Limb (tissue), 2 donors: ENCODE measurements around the gene BNC2.

Experiments
- DNase-seq, 2 donors: peaks; one replicate each; pipeline ENCODE4 v3.0.0-alpha.2; 2016; ENCODE audit errors: extremely low spot score in 2 of 2

BNC2 gene

DNA sequence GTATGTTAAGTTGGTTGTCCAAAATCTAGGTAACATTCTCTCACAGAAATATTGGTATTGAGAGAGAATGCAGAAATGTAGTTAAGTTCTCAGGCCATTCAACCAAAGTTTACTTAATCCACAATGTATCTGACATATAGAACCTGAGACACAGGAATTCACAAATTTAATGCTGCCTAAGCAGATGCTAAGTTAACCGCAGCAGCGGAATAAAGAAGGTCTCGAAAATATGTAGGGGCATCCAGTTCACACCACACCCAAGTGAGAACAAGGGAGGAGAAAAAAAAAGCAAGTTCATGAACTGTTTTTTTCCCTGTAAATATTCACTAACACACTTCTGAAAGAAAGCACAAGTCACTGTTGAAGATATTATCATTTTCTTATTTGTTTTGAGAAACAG lies 194.0 kb downstream of the BNC2 start:
- no peak for DNase-seq

DNA sequence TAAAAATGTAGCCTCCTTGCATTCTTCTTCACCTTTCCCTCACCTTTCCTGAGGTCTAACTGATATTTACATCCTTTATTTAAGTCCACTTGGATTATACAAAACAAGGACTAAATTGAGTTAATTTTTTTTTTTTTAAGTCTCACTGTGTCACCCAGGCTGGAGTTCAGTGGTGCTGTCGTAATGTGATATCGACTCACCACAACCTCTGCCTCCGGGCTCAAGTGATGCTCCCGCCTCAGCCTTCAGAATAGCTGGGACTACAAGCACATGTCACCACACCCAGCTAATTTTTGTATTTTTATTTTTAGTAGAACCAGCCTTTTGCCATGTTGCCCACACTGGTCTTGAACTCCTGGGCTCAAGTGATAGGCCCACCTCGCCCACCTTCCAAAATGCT lies 195.3 kb downstream of the BNC2 start:
- DNase-seq, result no peak

DNA sequence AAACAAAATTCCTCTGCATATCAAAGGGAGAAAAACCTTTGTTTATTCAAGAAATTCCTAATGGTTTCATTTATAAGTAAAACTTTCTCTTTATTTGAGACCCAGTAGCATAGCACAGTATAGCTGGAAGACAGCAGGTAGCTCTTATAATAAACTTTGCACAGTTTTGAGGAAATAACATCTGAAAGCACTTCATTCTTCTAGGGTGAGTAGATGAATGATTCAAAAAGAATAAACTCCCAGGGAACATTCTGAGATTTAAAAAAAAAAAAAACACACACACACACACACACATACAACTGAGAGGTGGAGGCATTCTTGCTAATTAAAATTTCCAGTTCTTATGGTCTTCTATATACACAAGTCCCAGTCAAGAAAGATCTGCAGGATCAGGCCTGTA lies 197.3 kb downstream of the BNC2 start:
- DNase-seq, result no peak

DNA sequence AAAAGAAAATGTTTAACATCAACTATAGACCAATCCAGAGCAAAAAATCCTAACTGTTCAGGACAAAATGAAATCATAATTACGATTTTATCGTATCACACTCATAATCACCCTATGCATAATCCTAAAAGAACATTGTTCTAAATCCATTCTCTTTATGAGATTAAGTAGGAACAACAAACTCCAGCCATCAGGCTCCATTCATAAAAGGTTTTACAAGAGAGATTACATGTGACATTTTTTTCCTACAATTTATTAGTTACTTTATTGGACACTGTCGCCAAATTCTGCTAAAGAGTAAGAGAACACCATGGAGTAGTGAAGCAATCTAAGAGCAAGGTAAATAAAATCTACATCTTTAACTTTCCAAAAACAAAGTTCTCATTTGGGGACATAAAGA lies 198.0 kb downstream of the BNC2 start:
- DNase-seq, result no peak

DNA sequence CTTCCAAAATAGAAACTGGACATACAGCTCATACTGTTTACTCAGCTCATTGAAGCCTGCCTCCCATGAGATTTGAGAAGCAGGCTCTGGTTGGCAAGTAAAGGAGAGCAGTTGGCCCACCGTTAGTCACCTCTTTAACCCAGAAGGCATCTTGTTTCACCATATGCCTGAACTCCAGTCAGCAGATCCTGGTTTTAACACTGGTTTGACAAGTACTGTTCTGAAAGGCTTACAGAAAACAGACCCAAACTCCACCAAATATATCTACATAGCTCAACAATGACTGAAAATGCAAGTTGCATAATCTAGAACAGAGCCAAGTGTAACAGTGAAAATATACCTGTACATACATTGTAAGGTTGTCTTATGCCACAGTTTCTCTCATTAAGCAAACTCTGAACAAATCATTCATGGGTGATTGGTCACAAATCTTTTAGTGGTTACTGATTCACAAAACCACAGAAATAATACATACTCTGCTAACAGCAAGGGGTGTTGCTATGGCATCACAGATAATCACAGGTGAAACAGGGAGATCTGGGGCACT lies 198.8 kb downstream of the BNC2 start:
- DNase-seq, result no peak

DNA sequence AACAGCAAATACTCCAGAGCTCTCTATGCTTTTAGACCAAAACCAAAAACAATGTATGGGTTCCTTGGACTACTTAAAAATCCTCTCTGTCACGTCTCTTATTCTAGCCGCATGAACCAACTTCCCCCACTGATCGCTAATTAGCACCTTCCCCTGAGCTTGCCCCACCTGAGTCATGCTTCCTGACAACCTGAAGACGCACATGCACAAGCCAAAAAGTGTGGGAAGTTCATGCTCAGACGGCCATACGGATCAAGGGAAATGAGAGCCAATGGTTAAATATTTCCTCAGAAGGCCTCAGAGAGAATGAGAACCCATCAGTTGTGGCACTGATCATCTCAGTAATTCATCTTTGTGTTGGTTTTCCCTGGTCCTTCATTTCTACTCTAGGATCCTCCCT lies 199.7 kb downstream of the BNC2 start:
- no peak for DNase-seq

DNA sequence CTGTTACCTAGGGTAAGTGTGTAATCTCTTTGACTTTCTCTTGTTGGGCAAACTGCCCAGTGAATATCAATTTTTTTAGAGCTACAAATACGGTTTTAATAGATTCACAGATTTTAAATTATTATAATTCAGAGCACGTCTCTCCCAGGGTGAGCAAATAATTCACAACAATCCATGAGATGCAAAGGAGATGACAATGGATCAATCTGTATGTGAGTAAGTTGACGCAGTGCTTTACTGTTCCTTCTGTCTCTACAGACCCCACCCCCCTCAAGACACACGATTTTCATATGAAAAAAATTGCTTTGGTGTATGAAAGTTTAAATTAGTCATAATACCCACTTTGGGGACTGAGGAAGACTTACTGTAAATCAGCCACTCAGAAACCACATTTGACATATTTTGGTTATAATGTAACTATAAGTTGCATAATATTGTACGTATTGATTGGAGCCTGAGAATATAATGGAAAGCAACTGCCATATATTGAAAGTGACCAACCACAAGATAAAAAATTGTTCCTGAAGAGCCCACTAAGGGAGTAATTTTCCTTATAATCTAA lies 201.7 kb downstream of the BNC2 start:
- DNase-seq, result no peak

DNA sequence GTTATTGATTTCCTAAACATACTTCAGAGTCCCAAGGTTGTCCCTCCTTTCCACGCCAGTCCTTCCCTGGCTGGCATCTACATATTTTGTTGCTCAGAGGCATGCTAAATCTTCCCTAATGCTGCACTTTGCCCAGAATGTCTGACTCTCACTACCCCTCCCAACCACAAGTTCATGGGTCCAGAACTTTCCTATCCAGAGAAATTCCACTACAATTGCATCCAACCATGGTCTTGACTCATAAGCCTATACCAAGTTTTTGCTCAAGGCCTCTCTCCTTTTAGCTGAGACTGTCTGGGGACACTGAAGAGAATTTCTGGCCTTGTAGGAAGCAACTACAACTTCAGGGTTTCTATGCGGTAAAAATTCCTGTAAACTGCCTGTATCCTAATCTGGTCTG lies 206.3 kb downstream of the BNC2 start:
- no peak for DNase-seq

DNA sequence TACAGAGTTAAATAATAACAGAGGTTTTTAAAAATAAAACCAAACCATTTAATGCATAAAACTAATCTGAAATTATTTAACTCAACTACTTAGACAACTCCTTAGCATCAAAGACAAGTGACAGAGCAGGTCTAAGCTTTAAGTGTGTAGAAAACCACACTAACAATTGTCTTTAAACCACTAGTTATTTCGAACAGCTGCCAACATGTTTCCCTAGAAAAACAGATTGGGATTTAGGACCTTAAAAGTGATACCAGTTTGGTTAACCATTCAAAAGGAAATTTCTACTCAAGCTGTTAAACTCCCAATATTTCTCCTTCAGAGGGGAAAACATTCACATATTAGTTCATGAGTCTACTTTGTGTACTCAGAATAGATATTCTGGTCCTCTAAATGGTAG lies 208.7 kb downstream of the BNC2 start:
- DNase-seq, result no peak

DNA sequence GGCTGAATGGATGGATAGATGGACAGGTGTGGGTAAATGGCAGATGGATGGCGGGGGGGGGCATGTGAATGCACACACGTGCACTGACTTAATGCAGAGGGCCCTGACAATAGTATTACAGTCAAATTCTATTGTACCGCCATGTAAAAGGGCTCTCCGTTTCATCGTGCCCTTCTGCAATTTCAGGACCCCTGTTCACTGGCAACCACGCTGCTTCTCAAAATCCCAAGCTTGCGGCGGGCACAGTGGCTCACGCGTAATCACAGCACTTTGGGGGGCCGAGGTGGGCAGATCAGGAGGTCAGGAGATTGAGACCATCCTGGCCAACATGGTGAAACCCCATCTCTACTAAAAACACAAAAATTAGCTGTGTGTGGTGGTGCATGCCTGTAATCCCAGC lies 211.4 kb downstream of the BNC2 start:
- no peak for DNase-seq

DNA sequence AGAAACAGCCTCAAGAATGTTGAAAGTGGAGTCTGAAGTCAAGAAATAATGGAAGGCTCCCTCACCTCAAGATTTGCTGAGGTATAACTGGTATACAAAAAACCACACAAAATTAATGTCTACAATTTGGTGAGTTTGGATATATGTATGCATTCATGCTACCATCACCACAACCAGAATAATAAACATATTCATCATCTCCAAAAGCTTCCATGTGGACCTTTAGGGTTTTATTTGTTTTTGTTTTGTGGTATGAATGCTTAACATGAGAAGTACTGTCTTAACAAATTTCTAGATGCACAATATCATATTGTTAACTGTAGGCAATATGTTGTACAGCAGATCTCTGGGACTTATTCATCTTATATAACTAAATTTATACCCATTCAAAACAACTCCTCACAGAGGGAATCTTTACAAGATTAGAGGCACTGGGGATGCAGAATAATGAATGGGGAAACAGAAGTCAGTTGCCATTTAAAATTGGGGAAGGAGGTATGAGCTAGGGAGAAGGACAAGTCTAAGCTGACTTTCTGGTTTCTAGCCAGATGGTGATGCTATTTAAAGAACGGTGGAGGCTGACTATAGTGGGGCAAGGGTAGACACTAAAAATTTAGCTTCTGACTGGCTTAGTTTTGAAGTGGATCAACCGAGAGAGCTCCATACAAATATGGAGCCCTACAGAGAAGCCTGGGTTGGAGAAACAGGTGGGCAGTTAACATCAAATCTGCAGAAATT lies 213.9 kb downstream of the BNC2 start:
- DNase-seq, result no peak

DNA sequence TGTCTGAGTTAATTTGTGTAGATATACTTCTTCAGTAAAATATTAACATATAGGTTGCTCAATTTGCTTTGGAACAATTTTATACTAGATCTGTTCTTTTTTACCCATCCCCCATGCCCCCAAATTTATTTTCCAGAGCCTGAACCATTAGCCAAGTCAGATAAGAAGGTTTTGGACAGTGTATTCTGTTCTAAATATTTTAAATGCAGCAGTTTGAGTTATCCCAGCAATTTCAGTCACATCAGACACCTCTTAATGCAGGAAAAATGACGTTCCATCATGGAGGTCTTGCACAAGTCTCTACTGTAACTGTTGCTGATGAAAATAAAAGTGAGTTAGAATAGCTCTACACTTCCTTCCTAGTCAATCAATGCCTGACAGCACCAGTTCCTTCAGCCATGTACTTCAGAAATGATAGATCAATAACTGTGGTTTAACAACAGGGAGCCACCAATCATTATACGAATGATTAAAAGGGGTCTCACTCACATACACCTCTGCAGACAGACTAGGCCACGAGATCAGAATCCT lies 215.8 kb downstream of the BNC2 start:
- DNase-seq, result no peak

DNA sequence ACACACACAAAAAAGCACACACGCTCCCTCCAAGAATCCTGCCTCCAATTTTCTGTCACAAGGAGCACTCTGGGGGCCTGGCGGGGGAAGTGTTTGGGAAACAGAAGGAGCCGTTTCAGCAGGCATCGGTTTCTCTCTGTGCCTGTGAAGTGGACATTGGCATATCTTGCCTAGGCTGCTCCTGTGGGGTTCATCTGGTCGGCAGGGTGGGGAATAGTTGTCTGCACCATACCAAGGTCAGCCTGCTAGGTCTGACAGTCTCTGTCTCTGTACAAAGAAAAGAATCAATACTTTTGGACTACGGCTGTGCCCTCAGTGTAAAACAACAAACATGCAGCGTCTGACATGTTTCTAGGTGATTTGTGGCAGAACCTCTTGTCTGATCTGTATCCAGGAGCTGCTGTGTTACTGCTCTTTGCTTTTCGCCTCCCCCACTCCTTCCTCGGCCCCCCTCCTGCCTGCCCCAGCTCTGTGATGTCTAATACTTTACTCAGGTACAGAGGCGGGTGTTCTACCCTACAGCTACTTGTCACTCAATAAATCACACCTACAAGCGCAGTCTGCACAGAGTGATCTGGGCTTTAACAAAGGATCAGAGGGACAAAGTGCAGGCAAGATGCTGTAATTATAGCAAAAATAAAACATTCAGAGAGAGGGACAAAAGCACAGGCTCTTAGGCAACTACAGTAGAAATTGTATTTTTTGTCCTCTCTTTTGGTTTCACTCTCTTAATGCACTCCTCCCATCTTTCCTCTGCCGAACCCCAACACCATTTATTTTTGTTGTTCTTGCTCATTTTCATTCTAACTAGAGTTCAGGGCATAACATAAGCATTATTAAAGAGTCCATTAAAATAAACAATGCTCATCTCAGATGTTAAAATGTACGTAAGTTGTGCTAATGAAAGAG lies 216.7 kb downstream of the BNC2 start:
- DNase-seq, result peak in 1 of 2 donors; percentile 47

DNA sequence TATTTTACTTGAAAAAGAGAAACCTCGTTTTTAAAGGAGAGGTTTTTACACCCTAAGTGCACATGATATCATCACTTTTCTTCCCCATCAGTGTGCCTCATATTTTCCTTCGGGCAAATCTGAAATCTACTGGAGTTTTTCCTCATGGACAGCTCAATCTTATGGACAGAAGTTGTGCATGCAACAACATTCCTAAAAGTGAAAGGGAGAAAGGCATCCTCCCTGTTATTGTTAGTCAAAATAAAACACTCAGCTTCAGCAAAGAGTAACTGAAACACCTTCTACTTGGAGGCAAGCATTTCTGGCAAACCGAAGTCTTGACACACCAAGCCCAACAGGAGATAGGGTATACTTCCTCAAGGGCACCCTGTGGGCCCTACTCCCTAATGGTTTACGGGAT lies 217.9 kb downstream of the BNC2 start:
- DNase-seq, result no peak

DNA sequence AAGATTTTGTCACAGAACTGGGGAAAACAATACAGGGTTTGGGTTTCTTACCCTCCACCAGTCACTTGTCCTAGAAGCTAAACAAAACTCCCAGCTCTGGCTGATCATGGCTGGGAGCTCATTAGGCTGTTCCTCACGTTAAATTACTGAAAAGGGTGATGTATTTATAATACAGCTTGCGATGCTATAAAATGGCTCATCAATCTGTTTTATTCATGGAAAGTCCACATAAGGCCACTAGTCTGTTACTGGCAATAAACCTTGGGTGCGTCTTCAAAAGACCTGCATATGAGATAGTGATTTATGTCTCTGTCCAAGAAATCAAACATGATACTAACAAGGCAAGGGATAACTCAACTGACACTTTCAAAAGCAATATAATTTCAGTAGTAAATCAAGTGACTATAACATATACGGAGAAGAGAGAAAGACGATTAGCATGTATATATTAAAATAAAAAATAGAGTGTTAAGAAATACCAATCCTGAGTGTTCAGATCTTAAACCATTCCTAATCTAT lies 219.0 kb downstream of the BNC2 start:
- DNase-seq, result no peak

DNA sequence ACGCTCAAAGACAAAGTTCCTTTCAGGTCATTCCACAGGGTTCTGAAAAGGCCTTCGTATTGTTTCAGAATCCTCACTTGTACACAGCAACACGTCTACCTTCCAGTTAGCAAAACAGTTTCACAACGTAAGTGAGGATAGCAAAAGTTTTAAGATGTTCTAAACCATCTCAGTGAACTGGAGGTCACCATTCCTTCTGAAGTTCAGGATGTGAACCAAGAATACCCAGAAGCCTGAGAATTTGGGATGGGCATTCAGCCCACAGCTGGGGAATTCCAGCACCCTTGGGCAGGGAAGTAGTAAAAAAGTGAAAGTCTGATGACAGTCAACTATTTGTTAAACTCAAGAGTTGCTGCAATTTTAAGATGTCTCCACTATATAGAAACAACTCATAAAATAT lies 224.5 kb downstream of the BNC2 start:
- DNase-seq, result no peak

DNA sequence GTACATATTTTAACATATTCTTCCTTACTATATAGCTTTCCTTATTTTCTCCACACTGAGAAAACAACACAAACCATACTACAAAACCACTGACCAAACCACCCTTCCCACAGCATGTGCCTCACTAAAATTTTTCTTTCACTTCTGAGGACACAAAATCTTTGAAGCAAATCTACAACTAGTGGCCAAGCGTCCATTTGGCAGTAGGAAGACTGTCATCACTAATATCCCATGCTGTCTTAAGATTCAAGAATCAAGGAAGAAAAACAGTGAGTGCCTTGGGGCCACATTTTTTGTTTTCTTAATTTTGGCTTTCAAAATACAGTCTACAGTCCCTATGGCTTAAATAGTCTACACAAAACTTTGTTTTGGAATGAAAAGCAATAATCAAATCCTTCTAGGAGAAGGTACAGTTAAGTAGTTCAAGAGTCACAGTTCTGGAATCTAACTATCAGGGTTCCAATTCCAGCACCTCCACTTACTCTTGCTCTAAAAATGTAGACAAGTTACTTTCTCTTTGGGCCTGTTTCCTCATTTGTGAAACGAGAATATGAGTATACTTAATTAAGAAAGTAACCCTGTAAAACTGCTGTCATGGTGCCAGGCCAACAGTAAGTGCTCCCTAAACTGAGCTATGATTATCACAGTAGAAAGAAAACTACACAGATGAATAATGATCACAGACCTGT lies 227.9 kb downstream of the BNC2 start:
- DNase-seq, result no peak

DNA sequence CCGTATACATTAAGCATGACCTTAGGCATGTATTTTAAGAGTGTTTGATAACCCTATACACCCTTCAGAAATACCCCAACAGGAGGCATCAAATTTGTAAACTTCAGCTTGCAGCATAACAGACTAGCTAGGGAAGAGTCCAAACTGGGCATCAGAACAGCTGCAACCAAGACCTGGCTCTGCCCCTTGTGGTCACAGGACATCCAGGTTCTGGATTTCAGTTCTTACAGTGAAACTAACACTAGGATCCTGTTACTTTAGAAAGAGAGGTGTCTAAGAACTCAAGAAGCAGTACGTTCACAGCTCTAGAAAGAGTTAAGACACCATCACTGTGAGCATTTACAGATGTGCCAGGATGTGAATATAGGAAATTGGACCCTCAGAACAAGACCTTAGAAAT lies 229.8 kb downstream of the BNC2 start:
- no peak for DNase-seq

DNA sequence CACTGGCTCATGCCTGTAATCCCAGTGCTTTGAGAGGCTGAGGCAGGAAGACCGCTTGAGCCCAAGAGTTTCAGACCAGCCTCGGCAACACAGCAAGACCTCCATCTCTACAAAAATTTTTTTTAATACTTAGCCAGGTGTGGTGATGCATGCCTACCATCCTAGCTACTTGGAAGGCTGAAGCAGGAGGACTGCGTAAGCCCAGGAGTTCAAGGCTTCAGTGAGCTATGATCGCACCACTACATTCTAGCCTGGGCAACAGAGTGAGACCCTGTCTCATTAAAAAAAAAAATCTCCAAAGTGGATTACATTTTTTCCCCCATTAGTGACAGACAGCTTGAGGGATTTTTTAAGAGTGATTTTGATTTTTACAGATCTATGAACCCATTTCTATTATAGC lies 230.8 kb downstream of the BNC2 start:
- no peak for DNase-seq

DNA sequence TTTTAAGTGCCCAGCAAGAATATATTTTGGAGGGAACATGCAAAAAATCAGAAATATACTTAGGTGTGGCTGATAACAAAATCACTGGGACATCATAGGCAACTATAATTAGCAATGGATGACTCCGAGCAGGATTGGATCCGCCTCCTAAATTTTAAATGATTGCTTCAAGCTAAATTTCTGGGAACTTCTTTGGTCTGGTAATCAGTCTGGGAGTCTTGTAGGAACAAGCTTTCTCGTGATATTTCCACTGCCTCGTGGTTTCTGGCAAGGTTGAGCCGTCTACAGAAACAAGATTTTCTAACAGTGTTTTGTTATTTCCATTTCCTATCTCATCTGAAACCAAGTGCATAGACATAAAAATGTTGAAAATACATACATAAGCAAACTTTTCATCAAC lies 232.6 kb downstream of the BNC2 start:
- DNase-seq, result no peak

DNA sequence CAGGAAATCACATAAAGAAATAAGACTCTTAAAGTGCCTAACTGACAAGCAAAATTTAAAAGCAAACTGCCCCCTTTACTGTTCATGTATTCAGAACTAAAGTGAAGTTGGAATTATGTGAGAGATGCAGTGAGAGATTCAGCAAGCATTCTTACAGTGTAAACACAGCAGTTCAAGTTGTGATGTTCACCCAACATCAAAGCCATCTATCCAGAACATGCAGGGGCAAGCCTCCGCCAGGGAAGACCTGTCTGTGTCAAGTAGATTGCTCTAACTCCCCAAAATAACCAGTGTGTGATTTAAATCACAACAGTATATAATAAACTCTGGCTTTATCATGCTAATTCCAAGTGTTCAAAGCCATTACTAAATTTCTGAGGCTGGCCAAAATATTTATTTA lies 233.3 kb downstream of the BNC2 start:
- no peak for DNase-seq
